Tibial nerve (tissue), 4 donors: ENCODE data around the gene CACNB3. TPM values are rescaled to one million over a fixed set of nuclear protein-coding genes. Genes with fewer than 3 reads are reported as not detected.

Experiments
- DNase-seq, 2 donors: peaks; one replicate each; pipeline ENCODE4 v3.0.0-alpha.2; 2019; ENCODE audit warnings: low spot score in 2 of 2
- H3K27ac ChIP-seq, 4 donors: fragments of 200-600 bp; sonication (generic) in 3 of 4; one replicate each; pipeline ENCODE4 v1.5.1; 2017 to 2019; ENCODE audit warnings: mild to moderate bottlenecking in 1 of 4
- H3K27me3 ChIP-seq, 2 donors: fragments of 200-600 bp; sonication (generic) in 1 of 2; one replicate each; pipeline versions ENCODE4 v1.5.1 to v1.6.0; 2017 to 2019
- H3K36me3 ChIP-seq, 3 donors: fragments of 200-600 bp; sonication (generic); one replicate each; pipeline ENCODE4 v1.5.1; 2018 to 2019
- H3K4me1 ChIP-seq, 4 donors: fragments of 200-600 bp; sonication (generic) in 3 of 4; one replicate each; pipeline ENCODE4 v1.5.1; 2017 to 2019
- H3K4me3 ChIP-seq, 4 donors: fragments of 200-600 bp; sonication (generic) in 3 of 4; one replicate each; pipeline ENCODE4 v1.5.1; 2017 to 2019; ENCODE audit warnings: mild to moderate bottlenecking in 1 of 4, moderate library complexity in 1 of 4
- H3K9me3 ChIP-seq, 4 donors: fragments of 200-600 bp; sonication (generic) in 3 of 4; one replicate each; pipeline ENCODE4 v1.5.1; 2017 to 2019
- CTCF ChIP-seq, 5 experiments: fragments of 200-600 bp in 3 of 5; fragments of 450-650 bp in 2 of 5; sonication (generic) in 3 of 5; IDR thresholded peaks; one replicate each; pipeline ENCODE4 v1.5.1; 2016 to 2019; ENCODE audit warnings: antibody characterized with exemption in 5 of 5, mild to moderate bottlenecking in 3 of 5, moderate library complexity in 2 of 5
- EP300 ChIP-seq, 2 donors: sonication (generic); formaldehyde crosslinking; IDR thresholded peaks; one replicate each; pipeline ENCODE4 v1.6.1; 2017; ENCODE audit warnings: antibody characterized with exemption in 2 of 2, mild to moderate bottlenecking in 1 of 2
- POLR2A ChIP-seq, 2 donors: fragments of 450-650 bp; IDR thresholded peaks; one replicate each; pipeline ENCODE4 v1.6.1; 2017; ENCODE audit warnings: antibody characterized with exemption in 2 of 2, mild to moderate bottlenecking in 2 of 2, moderate library complexity in 2 of 2
- WGBS, 2 donors: methylation state at CpG; one replicate each; pipeline ENCODE4 v1.1.5; 2018; 5-methylcytosine and 5-hydroxymethylcytosine counted together
- total RNA-seq, 4 donors: library from RNA; depleted of rRNA; stranded (reverse); fragments of >200 nt; gene quantifications; one replicate each; pipeline ENCODE4 v1.1.0, GENCODE V29; 2016

Gene CACNB3
- total RNA-seq, 4 donors from 2014 or later = 9.8 to 31.2 (median 20.7) TPM

GRCh38 chr12:48788524-48788853 is 29.8 kb upstream of the CACNB3 start:
- peaks cover 0 to 53% (median 22%) of the 10 kb centered on the region in 4 donors for H3K4me1 ChIP-seq
- H3K36me3 ChIP-seq = no peaks in the 10 kb centered on the region
- H3K9me3 ChIP-seq = no peaks in the 10 kb centered on the region
- no peak for DNase-seq
- peak overlapping the region; percentile 57 to 93 (median 80) for H3K4me3 ChIP-seq
- WGBS, 2 donors = 0% methylated on average over 21 to 25 of the region's 25 CpGs
- peak overlapping the region; percentile 55 to 93 (median 90) for H3K27ac ChIP-seq
- H3K27me3 ChIP-seq = no peaks in the 10 kb centered on the region
- TF ChIP-seq EP300 (IDR thresholded peaks at IDR 0.05) = no peak
- TF ChIP-seq CTCF (IDR thresholded peaks at IDR 0.05) = no peak
- no peak for TF ChIP-seq POLR2A (IDR thresholded peaks at IDR 0.05)

GRCh38 chr12:48788854-48789775 is 29.2 kb upstream of the CACNB3 start, which contains the start of gene ADCY6:
ADCY6 (minus strand) TSS chr12:48789089; CDS start chr12:48783434, 5,655 bp downstream.
- Histone ChIP-seq H3K9me3 (no peaks in the 10 kb centered on the region), H3K4me3 (peak within 1 kb of the TSS; percentile 57 to 93 (median 80)), H3K36me3 (no peaks in the 10 kb centered on the region), H3K27ac (peak within 1 kb of the TSS; percentile 88 to 93 (median 90)), H3K27me3 (no peaks in the 10 kb centered on the region), H3K4me1 (peaks cover 0 to 48% (median 22%) of the 10 kb centered on the region in 4 donors)
- 0 to 1% methylated on average over 40 to 75 of the region's 86 CpGs for WGBS, 2 donors
- DNase-seq = peak; percentile 54 to 58
- TF ChIP-seq EP300 (IDR thresholded peaks at IDR 0.05) (peak in 1 of 2 donors; percentile 50), CTCF (IDR thresholded peaks at IDR 0.05) (no peak), POLR2A (IDR thresholded peaks at IDR 0.05) (peak; percentile 9 to 36)

- H3K4me1 ChIP-seq = peaks cover 0 to 44% (median 22%) of the 10 kb centered on the region in 4 donors
- 24 to 25% methylated on average over 4 of the region's 4 CpGs for WGBS, 2 donors
- no peaks in the 10 kb centered on the region for H3K36me3 ChIP-seq
- H3K27me3 ChIP-seq = no peaks in the 10 kb centered on the region
- TF ChIP-seq CTCF (IDR thresholded peaks at IDR 0.05) (no peak), EP300 (IDR thresholded peaks at IDR 0.05) (no peak), POLR2A (IDR thresholded peaks at IDR 0.05) (no peak)
- peak overlapping the region; percentile 57 to 93 (median 80) for H3K4me3 ChIP-seq
- H3K27ac ChIP-seq = peak overlapping the region in 3 of 4 donors; percentile 88 to 93 (median 93)
- no peak for DNase-seq
- H3K9me3 ChIP-seq = no peaks in the 10 kb centered on the region
Observed at GRCh38 chr12:48789858-48790326, 28.4 kb upstream of the CACNB3 start.

- Histone ChIP-seq H3K27me3 (no peaks in the 10 kb centered on the region), H3K9me3 (no peaks in the 10 kb centered on the region), H3K27ac (no peak overlapping the region), H3K4me3 (no peak overlapping the region), H3K36me3 (no peaks in the 10 kb centered on the region), H3K4me1 (peaks cover 0 to 24% (median 5%) of the 10 kb centered on the region in 4 donors)
- DNase-seq = no peak
- 96% methylated on average over 3 of the region's 3 CpGs for WGBS, 2 donors
- TF ChIP-seq POLR2A (IDR thresholded peaks at IDR 0.05) (no peak), EP300 (IDR thresholded peaks at IDR 0.05) (no peak), CTCF (IDR thresholded peaks at IDR 0.05) (no peak)
Observed at GRCh38 chr12:48793696-48794095, 24.6 kb upstream of the CACNB3 start.

- Histone ChIP-seq H3K27me3 (no peaks in the 10 kb centered on the region), H3K27ac (peak overlapping the region in 1 of 4 donors; percentile 0), H3K4me3 (no peak overlapping the region), H3K9me3 (no peaks in the 10 kb centered on the region), H3K4me1 (peaks cover 0 to 18% (median 2%) of the 10 kb centered on the region in 4 donors), H3K36me3 (no peaks in the 10 kb centered on the region)
- TF ChIP-seq POLR2A (IDR thresholded peaks at IDR 0.05) = no peak
- TF ChIP-seq CTCF (IDR thresholded peaks at IDR 0.05) = no peak
- TF ChIP-seq EP300 (IDR thresholded peaks at IDR 0.05) = no peak
- DNase-seq = no peak
- WGBS, 2 donors = 73 to 78% methylated on average over 3 of the region's 3 CpGs
Observed at GRCh38 chr12:48794870-48795269, 23.4 kb upstream of the CACNB3 start.
